Measurements from ENCODE around the gene SCART1. TPM values are rescaled to one million over a fixed set of nuclear protein-coding genes. Genes with fewer than 3 reads are reported as not detected.

Gene SCART1
- total RNA-seq, 1 experiment from 2014 or later, result 1.1 TPM

DNA sequence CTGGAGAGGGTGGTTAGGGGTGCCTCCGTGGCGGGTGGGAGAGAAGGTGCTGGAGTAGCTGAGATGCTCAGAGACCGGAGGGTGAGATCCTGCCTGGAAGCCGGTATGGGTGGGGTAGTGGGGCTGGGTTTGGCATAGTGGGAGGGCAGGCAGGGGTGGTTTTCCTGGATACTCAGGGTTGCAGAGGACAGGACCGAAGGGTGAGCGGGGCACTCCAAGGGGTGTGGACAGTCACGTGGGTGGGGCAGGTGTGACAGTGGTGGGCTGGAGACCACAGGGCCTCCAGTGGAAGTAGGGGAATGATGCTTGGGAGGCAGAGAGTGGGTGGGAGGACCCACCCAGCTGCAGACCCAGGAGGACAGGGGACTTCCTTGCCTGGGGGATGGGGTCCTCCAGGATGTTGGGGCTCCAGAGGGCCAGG lies 1.9 kb downstream of the SCART1 start (continued):
- TF ChIP-seq, protein P1, sequence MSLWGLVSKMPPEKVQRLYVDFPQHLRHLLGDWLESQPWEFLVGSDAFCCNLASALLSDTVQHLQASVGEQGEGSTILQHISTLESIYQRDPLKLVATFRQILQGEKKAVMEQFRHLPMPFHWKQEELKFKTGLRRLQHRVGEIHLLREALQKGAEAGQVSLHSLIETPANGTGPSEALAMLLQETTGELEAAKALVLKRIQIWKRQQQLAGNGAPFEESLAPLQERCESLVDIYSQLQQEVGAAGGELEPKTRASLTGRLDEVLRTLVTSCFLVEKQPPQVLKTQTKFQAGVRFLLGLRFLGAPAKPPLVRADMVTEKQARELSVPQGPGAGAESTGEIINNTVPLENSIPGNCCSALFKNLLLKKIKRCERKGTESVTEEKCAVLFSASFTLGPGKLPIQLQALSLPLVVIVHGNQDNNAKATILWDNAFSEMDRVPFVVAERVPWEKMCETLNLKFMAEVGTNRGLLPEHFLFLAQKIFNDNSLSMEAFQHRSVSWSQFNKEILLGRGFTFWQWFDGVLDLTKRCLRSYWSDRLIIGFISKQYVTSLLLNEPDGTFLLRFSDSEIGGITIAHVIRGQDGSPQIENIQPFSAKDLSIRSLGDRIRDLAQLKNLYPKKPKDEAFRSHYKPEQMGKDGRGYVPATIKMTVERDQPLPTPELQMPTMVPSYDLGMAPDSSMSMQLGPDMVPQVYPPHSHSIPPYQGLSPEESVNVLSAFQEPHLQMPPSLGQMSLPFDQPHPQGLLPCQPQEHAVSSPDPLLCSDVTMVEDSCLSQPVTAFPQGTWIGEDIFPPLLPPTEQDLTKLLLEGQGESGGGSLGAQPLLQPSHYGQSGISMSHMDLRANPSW (CRISPR knock-in tag; conservative IDR thresholded peaks at IDR 0.05; ENCODE audit: low read depth), result no peak
- TF ChIP-seq NR3C1 (CRISPR knock-in tag; conservative IDR thresholded peaks at IDR 0.05; ENCODE audit: low read depth) (no peak), HMGA2 (CRISPR knock-in tag; IDR thresholded peaks at IDR 0.05) (no peak), NFE2L1 (CRISPR knock-in tag; IDR thresholded peaks at IDR 0.05) (no peak), ZNF317 (CRISPR knock-in tag; IDR thresholded peaks at IDR 0.05; ENCODE audit: borderline replicate concordance, low read depth) (no peak), ELF4 (CRISPR knock-in tag; IDR thresholded peaks at IDR 0.05; ENCODE audit: low read depth) (no peak), ZNF423 (CRISPR knock-in tag; IDR thresholded peaks at IDR 0.05) (no peak)
- TF ChIP-seq, protein P2, sequence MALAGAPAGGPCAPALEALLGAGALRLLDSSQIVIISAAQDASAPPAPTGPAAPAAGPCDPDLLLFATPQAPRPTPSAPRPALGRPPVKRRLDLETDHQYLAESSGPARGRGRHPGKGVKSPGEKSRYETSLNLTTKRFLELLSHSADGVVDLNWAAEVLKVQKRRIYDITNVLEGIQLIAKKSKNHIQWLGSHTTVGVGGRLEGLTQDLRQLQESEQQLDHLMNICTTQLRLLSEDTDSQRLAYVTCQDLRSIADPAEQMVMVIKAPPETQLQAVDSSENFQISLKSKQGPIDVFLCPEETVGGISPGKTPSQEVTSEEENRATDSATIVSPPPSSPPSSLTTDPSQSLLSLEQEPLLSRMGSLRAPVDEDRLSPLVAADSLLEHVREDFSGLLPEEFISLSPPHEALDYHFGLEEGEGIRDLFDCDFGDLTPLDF (CRISPR knock-in tag; IDR thresholded peaks at IDR 0.05), result no peak
- TF ChIP-seq, protein P3, sequence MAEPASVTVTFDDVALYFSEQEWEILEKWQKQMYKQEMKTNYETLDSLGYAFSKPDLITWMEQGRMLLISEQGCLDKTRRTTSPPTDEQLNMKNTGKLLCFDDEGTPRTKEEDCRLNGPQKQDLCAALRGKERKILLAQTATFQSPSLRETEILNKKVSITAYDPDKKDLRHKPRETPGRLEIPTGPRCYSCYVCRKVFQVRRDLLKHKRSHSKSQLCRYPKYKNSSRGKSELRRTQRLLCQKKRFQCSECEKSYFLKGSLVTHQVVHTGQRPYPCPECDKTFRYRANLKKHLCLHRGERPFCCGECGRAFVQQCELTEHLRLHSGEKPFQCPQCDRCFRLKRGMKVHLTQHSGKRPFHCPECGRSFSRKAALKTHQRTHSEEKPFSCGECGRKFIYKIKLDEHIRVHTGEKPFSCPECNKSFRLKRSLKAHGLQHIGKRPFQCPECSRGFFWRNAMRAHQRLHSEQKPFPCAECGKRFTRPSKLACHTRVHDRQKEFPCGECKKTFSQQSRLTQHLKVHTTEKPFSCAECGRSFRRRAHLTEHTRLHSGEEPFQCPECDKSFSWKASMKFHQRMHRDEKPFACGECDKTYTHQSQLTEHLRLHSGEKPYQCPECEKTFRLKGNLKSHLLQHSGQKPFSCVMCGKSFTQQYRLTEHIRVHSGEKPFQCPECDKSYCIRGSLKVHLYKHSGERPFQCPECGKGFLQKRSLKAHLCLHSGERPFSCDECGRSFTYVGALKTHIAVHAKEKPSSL (CRISPR knock-in tag; conservative IDR thresholded peaks at IDR 0.05), result no peak
- TF ChIP-seq, protein P4, sequence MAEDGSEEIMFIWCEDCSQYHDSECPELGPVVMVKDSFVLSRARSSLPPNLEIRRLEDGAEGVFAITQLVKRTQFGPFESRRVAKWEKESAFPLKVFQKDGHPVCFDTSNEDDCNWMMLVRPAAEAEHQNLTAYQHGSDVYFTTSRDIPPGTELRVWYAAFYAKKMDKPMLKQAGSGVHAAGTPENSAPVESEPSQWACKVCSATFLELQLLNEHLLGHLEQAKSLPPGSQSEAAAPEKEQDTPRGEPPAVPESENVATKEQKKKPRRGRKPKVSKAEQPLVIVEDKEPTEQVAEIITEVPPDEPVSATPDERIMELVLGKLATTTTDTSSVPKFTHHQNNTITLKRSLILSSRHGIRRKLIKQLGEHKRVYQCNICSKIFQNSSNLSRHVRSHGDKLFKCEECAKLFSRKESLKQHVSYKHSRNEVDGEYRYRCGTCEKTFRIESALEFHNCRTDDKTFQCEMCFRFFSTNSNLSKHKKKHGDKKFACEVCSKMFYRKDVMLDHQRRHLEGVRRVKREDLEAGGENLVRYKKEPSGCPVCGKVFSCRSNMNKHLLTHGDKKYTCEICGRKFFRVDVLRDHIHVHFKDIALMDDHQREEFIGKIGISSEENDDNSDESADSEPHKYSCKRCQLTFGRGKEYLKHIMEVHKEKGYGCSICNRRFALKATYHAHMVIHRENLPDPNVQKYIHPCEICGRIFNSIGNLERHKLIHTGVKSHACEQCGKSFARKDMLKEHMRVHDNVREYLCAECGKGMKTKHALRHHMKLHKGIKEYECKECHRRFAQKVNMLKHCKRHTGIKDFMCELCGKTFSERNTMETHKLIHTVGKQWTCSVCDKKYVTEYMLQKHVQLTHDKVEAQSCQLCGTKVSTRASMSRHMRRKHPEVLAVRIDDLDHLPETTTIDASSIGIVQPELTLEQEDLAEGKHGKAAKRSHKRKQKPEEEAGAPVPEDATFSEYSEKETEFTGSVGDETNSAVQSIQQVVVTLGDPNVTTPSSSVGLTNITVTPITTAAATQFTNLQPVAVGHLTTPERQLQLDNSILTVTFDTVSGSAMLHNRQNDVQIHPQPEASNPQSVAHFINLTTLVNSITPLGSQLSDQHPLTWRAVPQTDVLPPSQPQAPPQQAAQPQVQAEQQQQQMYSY (CRISPR knock-in tag; IDR thresholded peaks at IDR 0.05), result no peak

DNA sequence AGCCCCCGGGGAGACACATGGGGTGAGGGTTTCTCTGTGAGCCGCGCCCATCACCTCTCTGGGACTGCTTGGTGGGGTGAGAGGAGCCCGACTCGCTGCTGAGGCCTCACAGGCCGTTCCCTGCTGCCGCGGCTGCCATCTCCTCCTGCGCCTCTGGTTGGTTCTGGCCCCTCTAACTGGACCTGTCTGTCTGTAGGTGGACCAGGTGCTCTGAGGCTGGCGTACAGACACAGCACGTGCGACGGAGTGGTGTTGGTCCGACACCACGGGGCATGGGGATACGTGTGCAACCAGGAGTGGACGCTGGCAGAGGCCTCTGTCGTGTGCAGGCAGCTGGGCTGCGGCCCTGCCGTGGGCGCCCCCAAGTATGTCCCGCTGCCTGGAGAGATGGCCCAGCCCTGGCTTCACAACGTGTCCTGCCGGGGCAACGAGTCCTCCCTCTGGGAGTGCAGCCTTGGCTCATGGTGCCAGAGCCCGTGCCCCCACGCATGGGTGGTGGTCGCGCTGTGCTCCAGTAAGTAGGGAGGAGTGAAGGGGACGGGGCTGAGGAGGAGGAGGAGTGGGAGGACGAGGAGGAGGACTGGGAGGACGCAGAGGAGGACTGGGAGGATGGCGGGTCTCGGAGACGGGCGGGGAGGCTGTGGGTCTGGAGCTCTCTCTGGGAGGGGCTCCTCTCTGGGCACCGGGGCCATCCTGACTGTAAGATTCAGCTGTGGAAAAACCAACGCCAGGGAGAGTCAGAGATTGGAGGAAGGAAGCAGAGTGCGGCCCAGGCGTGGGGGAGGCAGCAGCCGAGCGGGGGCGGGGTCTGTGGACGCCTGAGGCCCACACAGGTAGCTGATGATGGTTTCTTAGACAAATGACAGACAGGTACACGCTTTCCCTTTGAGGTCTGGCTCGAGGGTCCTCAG lies 2.6 kb downstream of the SCART1 start:
- ChIA-PET POLR2A (no interaction called here), CTCF (no interaction called here)
- H3K9me3 Mint-ChIP-seq, result peaks cover 51% of the 10 kb centered on the region
- no peak for ATAC-seq
- H3K27ac Mint-ChIP-seq, result no peak overlapping the region
- no peak overlapping the region for H3K4me3 Mint-ChIP-seq
- DNase-seq (ENCODE audit: low spot score), result no peak
- no peaks in the 10 kb centered on the region for H3K4me1 Mint-ChIP-seq
- peaks cover 11% of the 10 kb centered on the region for H3K27me3 Mint-ChIP-seq (ENCODE audit: low read depth)
- TF ChIP-seq IRF2 (CRISPR knock-in tag; IDR thresholded peaks at IDR 0.05; ENCODE audit: borderline replicate concordance, low read depth), result no peak
- no peak for TF ChIP-seq HMGA2 (CRISPR knock-in tag; IDR thresholded peaks at IDR 0.05)
- TF ChIP-seq, protein P2 (CRISPR knock-in tag; IDR thresholded peaks at IDR 0.05), result no peak
- TF ChIP-seq ZNF138 (CRISPR knock-in tag; conservative IDR thresholded peaks at IDR 0.05), result no peak
- H3K36me3 Mint-ChIP-seq, result peaks cover 43% of the 10 kb centered on the region
